Thyroid gland (tissue), 4 donors: Measurements from ENCODE around the gene DRD3. TPM values are rescaled to one million over a fixed set of nuclear protein-coding genes. Genes with fewer than 3 reads are reported as not detected.

Experiments used
- DNase-seq, 2 donors: peaks; one replicate each; pipeline ENCODE4 v3.0.0-alpha.2; 2019
- H3K27ac ChIP-seq, 3 donors: fragments of 200-600 bp; sonication (generic); 1 replicate in 2 of 3; 2 replicates in 1 of 3; pipeline ENCODE4 v1.5.1; 2016 to 2019; ENCODE audit warnings: mild to moderate bottlenecking in 1 of 3, moderate library complexity in 1 of 3
- H3K27me3 ChIP-seq: fragments of 200-600 bp; sonication (generic); one replicate; pipeline ENCODE4 v1.5.1; 2019
- H3K36me3 ChIP-seq, 2 donors: fragments of 200-600 bp; sonication (generic); one replicate each; pipeline ENCODE4 v1.5.1; 2016 to 2019
- H3K4me1 ChIP-seq, 2 donors: fragments of 200-600 bp; sonication (generic); one replicate each; pipeline ENCODE4 v1.5.1; 2017 to 2019
- H3K4me3 ChIP-seq, 3 donors: fragments of 200-600 bp; sonication (generic); replicated peaks in 1 of 3; 1 replicate in 2 of 3; 2 replicates in 1 of 3; pipeline ENCODE4 v1.5.1; 2016; ENCODE audit warnings: mild to moderate bottlenecking in 1 of 3
- H3K9me3 ChIP-seq: fragments of 200-600 bp; sonication (generic); one replicate; pipeline ENCODE4 v1.5.1; 2017
- CTCF ChIP-seq, 6 experiments: fragments of 200-600 bp in 3 of 6; fragments of 450-650 bp in 3 of 6; sonication (generic) in 3 of 6; IDR thresholded peaks; one replicate each; pipeline ENCODE4 v1.5.1; 2016 to 2019; ENCODE audit warnings: antibody characterized with exemption in 6 of 6, mild to moderate bottlenecking in 2 of 6, inconsistent platforms in 1 of 6, moderate library complexity in 1 of 6
- POLR2A ChIP-seq, 2 donors: fragments of 450-650 bp; IDR thresholded peaks; one replicate each; pipeline ENCODE4 v1.6.1; 2017; ENCODE audit warnings: antibody characterized with exemption in 2 of 2, mild to moderate bottlenecking in 2 of 2, moderate library complexity in 1 of 2
- WGBS, 2 donors: methylation state at CpG; one replicate each; pipeline ENCODE4 v1.1.5; 2017; 5-methylcytosine and 5-hydroxymethylcytosine counted together
- intact Hi-C: fragments of 100-400 bp; cut with DNase I; formaldehyde crosslinking; loops from one replicate; pipeline ENCODE4 v1.15.1; 2023
- total RNA-seq, 4 donors: library from RNA; depleted of rRNA; stranded (reverse); fragments of >200 nt; gene quantifications; one replicate each; pipeline ENCODE4 v1.2.3, GENCODE V29; 2016

Gene DRD3
- total RNA-seq: not detected

- intact Hi-C loops: no loop called here
Observed at GRCh38 chr3:114178770-114179368, at the start of gene DRD3. Gene DRD3 (minus strand): TSS chr3:114179052. CDS start chr3:114171992, 7,060 bp downstream.

GRCh38 chr3:114227076-114227475 is 48.2 kb upstream of the DRD3 start:
- TF ChIP-seq POLR2A (IDR thresholded peaks at IDR 0.05) (no peak), CTCF (IDR thresholded peaks at IDR 0.05) (no peak)
- Histone ChIP-seq H3K27me3 (no peaks in the 10 kb centered on the region), H3K4me1 (no peaks in the 10 kb centered on the region), H3K27ac (no peak overlapping the region), H3K4me3 (no peak overlapping the region), H3K9me3 (no peaks in the 10 kb centered on the region), H3K36me3 (no peaks in the 10 kb centered on the region)
- DNase-seq: peak; percentile 57 to 64
- intact Hi-C loops: no loop called here
- WGBS, 2 donors: 73 to 80% methylated on average over 1 of the region's 1 CpG

More at GRCh38 chr3:114178770-114179368, at the start of gene DRD3:
- no peaks in the 10 kb centered on the region for H3K4me1 ChIP-seq
- H3K36me3 ChIP-seq: no peaks in the 10 kb centered on the region
- H3K27me3 ChIP-seq: no peaks in the 10 kb centered on the region
- no peak within 1 kb of the TSS for H3K27ac ChIP-seq
- no peak for TF ChIP-seq CTCF (IDR thresholded peaks at IDR 0.05)
- TF ChIP-seq POLR2A (IDR thresholded peaks at IDR 0.05): no peak
- no peak within 1 kb of the TSS for H3K4me3 ChIP-seq
- 11 to 14% methylated on average over 7 of the region's 7 CpGs for WGBS, 2 donors
- peak; percentile 8 to 11 for DNase-seq
- no peaks in the 10 kb centered on the region for H3K9me3 ChIP-seq

GRCh38 chr3:114226313-114226712 is 47.5 kb upstream of the DRD3 start:
- WGBS, 2 donors: 86 to 93% methylated on average over 2 of the region's 2 CpGs
- intact Hi-C loops: no loop called here
- Histone ChIP-seq H3K4me1 (no peaks in the 10 kb centered on the region), H3K36me3 (no peaks in the 10 kb centered on the region), H3K27me3 (no peaks in the 10 kb centered on the region), H3K9me3 (no peaks in the 10 kb centered on the region), H3K4me3 (no peak overlapping the region), H3K27ac (no peak overlapping the region)
- no peak for TF ChIP-seq CTCF (IDR thresholded peaks at IDR 0.05)
- TF ChIP-seq POLR2A (IDR thresholded peaks at IDR 0.05): no peak
- DNase-seq: no peak

- H3K9me3 ChIP-seq: no peaks in the 10 kb centered on the region
- DNase-seq: no peak
- intact Hi-C loops: no loop called here
- H3K4me1 ChIP-seq: peaks cover 11 to 21% of the 10 kb centered on the region in 2 donors
- TF ChIP-seq POLR2A (IDR thresholded peaks at IDR 0.05): no peak
- no peak for TF ChIP-seq CTCF (IDR thresholded peaks at IDR 0.05)
- 62 to 71% methylated on average over 3 of the region's 3 CpGs for WGBS, 2 donors
- no peaks in the 10 kb centered on the region for H3K27me3 ChIP-seq
- H3K27ac ChIP-seq: no peak overlapping the region
- H3K4me3 ChIP-seq: no peak overlapping the region
- no peaks in the 10 kb centered on the region for H3K36me3 ChIP-seq
Observed at GRCh38 chr3:114223143-114223542, 44.3 kb upstream of the DRD3 start.

- TF ChIP-seq CTCF (IDR thresholded peaks at IDR 0.05): no peak
- no peak for TF ChIP-seq POLR2A (IDR thresholded peaks at IDR 0.05)
- Histone ChIP-seq H3K4me3 (no peak overlapping the region), H3K4me1 (peaks cover 20 to 30% of the 10 kb centered on the region in 2 donors), H3K36me3 (no peaks in the 10 kb centered on the region), H3K27me3 (no peaks in the 10 kb centered on the region), H3K27ac (no peak overlapping the region), H3K9me3 (no peaks in the 10 kb centered on the region)
- WGBS, 2 donors: 100% methylated on average over 1 of the region's 1 CpG
- intact Hi-C loops: no loop called here
- DNase-seq: no peak
Observed at GRCh38 chr3:114221881-114222264, 43.0 kb upstream of the DRD3 start.
